Measurements from ENCODE around the gene CHGA. TPM values are rescaled to one million over a fixed set of nuclear protein-coding genes. Genes with fewer than 3 reads are reported as not detected.

Gene CHGA
- polyA plus RNA-seq, 2 of the 4 experiments (the other 2 are of a cell fraction): 0.32 to 0.70 TPM

GRCh38 chr14:92883066-92883465 lies 39.9 kb upstream of the CHGA start:
- no peak for FAIRE-seq
- no peaks in the 10 kb centered on the region for H3K4me1 ChIP-seq

More at GRCh38 chr14:92883066-92883465, 39.9 kb upstream of the CHGA start:
- Histone ChIP-seq H3K4me2 (no peak overlapping the region), H3K4me3 (no peak overlapping the region), H3K9me3 (0 out of 3 replicates have a peak, but pooled peaks cover 4% of the 10 kb centered on the region), H3K27ac (no peak overlapping the region)
- POLR2A ChIA-PET: no interaction called here
- TF ChIP-seq RCOR1 (IDR thresholded peaks at IDR 0.05; ENCODE audit: low read depth, low read length): no peak
- TF ChIP-seq TP53 (CRISPR knock-in tag; IDR thresholded peaks at IDR 0.05): no peak
- TF ChIP-seq POLR2AphosphoS2 (conservative IDR thresholded peaks at IDR 0.05; ENCODE audit: low read length): no peak
- TF ChIP-seq HOXB5 (CRISPR knock-in tag; IDR thresholded peaks at IDR 0.05): no peak
- no peak for TF ChIP-seq NFE2L2 (conservative IDR thresholded peaks at IDR 0.05; ENCODE audit: low read length)
- no peak for TF ChIP-seq CHD2 (IDR thresholded peaks at IDR 0.05; ENCODE audit: low read length, partially characterized antibody)
- TF ChIP-seq FOSL2 (IDR thresholded peaks at IDR 0.05): no peak
- TF ChIP-seq FOSL2 (CRISPR knock-in tag; IDR thresholded peaks at IDR 0.05): no peak
- TF ChIP-seq KDM1A (IDR thresholded peaks at IDR 0.05; ENCODE audit: low read depth): no peak
- no peak for TF ChIP-seq PBX3 (IDR thresholded peaks at IDR 0.05)
- no peak for TF ChIP-seq USF2 (IDR thresholded peaks at IDR 0.05)
- TF ChIP-seq HMGXB4 (CRISPR knock-in tag; IDR thresholded peaks at IDR 0.05; ENCODE audit: borderline replicate concordance): no peak
- TF ChIP-seq ZC3H11A (IDR thresholded peaks at IDR 0.05): no peak
- TF ChIP-seq REST (IDR thresholded peaks at IDR 0.05): no peak
- no peak for TF ChIP-seq HOXB13 (CRISPR knock-in tag; IDR thresholded peaks at IDR 0.05; ENCODE audit: low read depth)
- TF ChIP-seq JUN (IDR thresholded peaks at IDR 0.05): no peak
- DNase-seq (ENCODE audit: low read depth in 1 of 2, low spot score in 1 of 2) (no peak), ATAC-seq (no peak)
- WGBS (ENCODE audit: missing lambda C conversion rate): 15% methylated on average over 5 of the region's 5 CpGs
- CTCF ChIA-PET: interaction anchor here (1.1 to 2.1 kb wide), 2 partner anchors 10 to 256 kb away, joined by 3 to 4 read pairs; no protein-coding TSS in a partner anchor
